Left renal pelvis (tissue), 4 donors: ENCODE measurements around the gene COL1A2. TPM values are rescaled to one million over a fixed set of nuclear protein-coding genes. Genes with fewer than 3 reads are reported as not detected.

Source experiments
- DNase-seq, 4 donors: peaks; one replicate each; pipeline ENCODE4 v3.0.0-alpha.2; 2013; ENCODE audit warnings: low read depth in 4 of 4, low spot score in 3 of 4
- polyA plus RNA-seq, 4 donors: library from polyadenylated mRNA; unstranded; fragments of 120-200 nt; gene quantifications; one replicate each; pipeline ENCODE4 v1.2.1, GENCODE V29; 2013; ENCODE audit not compliant: insufficient read length in 4 of 4

The COL1A2 gene
- polyA plus RNA-seq, 4 donors, result 609 to 6,960 (median 1,286) TPM

DNA sequence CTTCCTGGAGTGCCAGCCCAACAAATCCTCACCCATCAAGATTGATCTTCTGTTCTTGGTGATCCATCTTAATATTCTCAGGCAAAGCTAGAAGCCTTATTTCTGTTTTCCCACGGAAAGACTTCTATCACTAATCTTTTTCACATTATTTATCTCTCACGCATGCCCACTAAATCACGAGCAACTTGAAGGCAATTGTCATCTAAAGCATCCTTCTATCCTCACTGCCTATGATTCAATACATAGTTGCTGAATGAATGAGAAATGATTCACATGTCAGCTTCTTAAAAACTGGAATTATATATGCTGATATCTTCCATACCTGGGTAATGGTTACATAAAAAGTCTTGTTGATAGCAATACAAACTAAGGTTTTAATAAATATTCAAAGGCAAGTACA, 12.6 kb upstream of the COL1A2 start:
- no peak for DNase-seq

DNA sequence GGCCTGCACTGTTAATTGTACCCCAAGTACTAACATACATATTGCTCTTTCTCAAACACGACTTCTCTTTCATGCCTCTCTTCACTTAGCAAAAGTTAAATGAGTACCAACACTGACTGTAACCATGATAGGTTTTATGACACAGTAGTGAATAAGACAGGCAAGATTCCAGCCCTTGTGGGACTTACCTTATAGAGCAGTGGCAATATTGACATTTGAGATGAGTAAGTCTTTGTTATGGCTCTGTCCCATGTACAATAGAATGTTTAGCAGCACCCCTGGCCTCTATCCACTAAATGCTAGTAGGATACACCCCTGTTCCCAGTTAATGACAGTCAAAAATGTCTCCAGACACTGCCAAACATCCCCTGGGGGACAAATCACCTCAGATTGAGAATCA, 11.9 kb upstream of the COL1A2 start:
- no peak for DNase-seq

DNA sequence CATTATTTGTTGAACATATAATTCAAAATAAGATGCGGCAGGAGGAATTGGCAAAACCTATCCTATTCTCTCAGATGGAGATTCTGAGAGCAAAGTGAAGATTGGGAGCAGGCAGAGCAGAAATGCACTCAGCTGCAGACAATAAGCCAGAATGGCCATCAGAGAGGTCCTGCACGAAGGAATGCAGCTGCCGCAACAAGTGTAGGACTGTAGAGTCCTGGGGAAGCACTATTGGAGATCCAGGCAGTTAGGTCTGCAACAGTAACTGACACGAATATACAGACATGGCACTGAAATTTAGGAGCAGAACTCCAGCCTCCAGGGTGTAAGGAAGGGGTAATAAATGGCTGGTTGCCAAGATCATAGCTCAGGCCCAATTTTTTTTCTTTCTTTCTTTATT, 10.4 kb upstream of the COL1A2 start:
- no peak for DNase-seq

DNA sequence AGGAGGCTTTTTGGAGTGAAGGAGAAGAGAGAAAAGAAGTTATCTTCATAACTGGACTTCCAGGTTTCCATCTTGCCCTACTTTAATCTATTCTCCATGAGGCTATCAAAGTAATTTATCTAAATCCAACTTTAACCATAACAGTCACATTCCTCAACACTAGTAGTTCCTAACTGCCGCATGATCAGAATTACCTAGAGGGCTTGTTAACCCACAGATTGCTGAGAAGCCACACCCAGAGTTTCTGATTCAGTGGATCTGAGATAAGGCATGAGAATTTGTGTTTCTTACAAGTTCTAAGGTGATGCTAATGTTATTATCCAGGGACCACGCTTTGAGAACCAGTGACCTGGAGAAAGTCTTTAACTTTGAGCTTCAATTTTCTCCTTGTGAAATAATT, 8.3 kb upstream of the COL1A2 start:
- no peak for DNase-seq

DNA sequence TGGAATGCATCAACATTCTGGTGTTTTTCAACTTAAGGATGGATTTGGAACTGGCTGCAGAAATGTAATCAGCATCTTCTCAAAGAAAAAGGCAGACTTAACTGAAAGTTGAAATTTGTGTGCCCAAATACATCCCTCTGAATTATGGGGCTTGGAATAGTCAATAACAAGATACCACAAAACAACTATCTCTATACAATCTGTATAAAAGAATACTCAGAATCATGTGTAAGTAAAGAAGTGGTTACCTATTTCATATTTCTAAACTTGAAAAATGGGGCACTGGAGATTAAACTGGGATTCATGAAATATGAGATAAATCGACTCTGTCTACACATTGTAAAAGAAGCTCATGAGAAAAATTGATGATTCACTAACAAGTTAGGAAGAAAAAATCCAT, 6.2 kb upstream of the COL1A2 start:
- no peak for DNase-seq

DNA sequence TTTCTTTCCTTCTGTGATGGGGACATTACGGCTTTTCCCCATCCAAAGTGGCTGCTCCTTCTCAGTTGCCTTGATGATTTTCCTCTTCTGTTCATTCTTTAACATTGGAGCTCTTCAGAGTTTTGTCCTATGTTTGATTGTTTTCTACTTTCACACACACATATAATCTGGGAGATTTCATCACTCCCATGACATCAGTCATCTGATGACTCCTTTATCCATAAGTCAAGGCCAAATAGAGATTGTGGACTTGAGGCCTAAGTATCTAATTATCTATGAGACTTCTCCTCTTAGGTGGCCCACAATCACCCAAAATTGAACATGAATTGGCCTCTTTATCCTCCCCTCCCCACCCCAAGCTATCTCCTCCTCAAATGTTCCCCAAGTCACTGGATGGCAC, 5.3 kb upstream of the COL1A2 start:
- DNase-seq, result no peak

DNA sequence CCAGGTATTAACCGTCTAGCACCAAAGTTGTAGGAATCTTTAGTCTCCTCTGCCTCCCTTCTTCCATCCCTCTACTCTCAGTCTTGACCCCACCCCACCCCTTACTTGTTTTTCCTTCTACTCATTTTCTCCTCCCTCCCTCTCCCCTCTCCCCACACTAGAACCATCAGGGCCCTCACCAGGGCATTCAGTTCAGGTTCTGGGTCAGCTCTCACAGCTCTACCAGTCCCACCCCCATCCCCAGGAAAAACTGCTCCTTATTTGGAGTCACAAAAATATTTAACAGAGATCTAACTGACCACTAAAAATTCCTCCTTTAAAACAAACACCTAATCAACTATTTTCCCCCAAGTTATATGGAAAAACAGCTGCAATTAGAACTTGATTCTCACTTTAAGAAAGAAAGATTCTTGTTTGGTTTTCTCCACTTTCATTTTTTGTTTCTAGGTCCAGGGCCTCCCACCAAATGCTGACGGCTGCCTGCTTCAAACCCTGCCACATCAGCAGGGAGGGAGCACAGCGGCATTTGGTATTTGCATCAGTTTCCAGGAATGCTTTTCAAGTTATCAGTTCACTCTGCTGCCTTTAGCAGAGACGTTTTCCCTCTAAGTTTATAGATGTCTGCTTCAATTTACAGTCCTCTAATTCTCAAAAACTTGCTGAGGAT, 2.8 kb upstream of the COL1A2 start:
- no peak for DNase-seq

DNA sequence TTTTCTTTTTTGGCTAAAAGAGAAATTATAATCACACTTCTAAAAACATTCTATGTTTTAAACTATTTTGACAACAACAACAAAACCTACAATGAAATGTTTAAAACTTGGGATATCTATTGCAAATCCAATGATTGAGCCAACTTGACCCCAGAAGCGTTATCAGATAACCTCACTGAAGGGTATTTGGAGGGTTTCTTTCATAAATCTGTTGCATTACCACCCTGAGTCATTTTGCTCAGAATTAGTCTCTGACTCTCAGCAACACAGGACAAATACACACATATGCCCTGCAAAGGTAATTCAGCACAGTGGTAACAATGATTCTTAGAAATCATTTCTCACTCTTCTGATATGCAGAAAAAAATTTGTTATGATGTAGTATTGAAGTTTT, 2.3 kb upstream of the COL1A2 start:
- no peak for DNase-seq

DNA sequence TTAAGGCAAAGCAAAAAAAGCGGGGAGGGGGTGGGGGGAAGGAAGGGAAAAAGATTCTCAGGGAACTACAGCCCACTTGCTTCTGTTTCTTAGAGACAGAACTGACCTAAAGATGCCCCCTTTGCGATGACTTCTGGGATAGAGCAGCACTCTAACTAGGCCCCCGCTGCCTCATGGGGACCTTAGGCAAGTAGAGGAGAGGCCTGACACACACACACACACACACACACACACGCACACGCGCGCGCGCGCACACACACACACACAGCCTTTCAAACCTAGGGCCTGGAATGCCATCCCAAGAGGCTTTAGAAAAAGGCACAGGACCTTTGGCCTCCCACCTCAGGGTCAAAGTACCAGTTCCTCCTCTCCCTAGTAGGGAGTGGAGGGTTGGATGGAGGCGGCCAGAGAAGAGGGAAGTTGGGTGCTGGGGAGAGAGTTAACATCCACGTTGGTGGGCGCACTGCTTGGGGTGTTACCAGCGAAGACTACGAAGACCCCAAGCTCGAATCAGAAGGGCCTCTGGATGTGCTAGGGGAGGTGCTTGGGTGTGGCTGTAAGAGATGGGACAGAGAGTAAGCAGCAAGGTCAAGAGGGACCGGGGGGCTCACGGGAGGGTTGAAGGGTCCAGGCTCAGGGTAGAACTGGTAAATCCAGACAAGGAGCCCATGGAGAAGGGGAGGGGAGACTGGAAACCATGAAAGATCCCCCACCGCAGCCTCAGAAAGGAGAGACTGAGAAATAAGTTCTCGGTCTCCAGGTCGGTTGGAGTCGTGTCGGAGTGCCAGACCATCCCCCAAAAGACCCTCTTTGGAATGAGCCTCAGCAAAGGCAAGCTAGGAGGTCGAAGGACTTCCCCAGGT, 1.2 kb upstream of the COL1A2 start:
- DNase-seq, result no peak

DNA sequence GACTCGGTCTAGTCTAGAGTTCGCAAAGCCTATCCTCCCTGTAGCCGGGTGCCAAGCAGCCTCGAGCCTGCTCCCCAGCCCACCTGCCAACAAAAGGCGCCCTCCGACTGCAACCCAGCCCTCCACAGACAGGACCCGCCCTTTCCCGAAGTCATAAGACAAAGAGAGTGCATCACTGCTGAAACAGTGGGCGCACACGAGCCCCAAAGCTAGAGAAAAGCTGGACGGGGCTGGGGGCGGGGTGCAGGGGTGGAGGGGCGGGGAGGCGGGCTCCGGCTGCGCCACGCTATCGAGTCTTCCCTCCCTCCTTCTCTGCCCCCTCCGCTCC, 622 bp upstream of the COL1A2 start:
- DNase-seq, result no peak

DNA sequence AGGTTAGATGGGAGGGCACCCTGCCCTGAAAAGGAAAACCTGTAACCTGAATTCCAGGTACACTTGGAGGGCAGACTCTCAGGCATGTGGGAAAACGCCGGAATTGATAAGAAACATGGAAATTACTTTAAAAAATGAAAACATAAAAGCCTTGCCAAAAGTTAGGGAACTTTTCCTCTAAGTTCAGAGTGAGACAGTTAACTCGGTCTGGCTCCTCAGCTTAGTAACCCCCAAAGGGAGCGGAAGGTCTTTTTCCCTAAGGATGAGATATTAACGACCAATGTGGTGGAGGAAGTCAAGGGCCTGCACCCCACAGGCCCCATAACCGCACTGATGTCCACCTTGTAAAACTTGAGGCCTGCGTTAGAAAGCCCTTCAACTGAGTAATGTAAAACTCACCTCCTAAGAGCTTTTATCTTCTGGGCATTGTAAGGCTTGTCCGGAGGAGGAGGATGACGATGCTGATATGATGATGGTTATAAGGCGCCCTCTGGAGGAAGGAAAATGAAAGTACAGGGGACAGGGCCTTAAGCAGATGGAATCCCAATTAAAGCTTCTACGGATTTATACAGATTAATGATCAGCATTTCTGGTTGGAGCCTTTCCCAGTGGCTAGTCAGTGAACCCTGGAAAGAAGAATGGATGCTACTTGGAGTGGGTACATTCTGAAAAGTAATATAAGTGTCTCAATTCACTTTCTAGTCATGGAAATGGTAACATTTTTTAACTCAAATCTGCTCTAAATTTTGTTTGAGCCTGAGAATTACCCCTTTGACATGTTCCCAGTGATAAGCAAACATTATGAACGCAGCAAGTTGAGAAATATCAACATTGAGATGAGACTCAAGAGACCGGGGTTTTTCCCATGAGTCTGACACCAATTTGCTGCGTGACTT, 694 bp downstream of the COL1A2 start:
- DNase-seq, result peak in 1 of 4 donors; percentile 78

DNA sequence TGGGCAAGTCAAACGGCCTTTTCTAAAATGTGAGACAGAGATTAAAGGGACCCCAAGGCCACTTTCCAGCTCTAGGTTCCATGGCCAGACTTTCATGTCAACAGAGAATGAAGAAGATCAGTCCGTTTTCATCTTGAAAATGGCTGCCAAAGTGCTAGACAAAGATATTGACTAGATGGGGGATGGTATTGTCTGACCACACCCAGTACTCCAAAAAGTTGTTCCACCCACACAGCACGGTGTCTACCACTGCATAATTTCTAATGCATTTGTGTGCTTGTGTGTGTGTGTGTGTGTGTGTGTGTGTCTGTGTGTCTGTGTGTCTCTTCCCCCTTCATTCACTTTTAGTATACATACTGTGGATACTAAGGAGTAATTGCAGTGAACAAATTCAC, 1.3 kb downstream of the COL1A2 start:
- DNase-seq, result no peak

DNA sequence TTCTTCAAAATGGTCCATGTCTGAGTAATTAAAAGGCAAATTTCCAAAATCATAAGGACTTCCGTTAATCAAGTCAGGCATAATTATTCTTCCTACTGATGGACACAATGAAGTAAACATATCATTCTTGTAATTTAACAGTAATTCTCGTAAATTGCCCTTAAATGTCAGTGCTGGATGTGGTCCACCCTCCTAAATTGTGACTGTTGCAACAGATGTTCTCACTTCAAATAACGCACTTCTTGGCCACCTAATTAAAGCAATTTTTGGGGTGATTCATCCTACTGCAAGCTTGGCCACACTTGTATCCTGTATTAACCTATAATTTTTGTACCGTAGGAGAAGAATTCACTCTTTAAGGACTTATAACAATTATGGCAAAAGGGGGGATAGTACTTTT, 1.9 kb downstream of the COL1A2 start:
- DNase-seq, result no peak

DNA sequence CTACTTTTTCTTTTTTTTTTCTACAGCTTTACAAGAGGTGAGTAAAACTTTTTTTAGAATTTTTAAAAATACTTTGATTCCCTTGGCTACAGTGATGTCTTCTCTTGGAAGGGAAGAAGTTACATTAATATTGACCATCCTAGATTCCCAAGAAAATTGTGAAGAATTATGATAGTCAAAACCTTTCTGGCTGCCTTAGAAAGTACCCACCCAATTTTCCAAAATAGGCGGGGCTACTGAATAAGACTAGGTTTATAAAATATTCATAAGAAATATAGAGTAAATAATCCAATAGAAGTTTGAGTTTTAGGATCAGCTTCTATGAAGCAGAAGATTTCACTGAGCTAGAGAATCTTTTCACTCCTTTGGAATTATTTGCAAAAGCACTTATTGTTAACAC, 3.0 kb downstream of the COL1A2 start:
- no peak for DNase-seq

DNA sequence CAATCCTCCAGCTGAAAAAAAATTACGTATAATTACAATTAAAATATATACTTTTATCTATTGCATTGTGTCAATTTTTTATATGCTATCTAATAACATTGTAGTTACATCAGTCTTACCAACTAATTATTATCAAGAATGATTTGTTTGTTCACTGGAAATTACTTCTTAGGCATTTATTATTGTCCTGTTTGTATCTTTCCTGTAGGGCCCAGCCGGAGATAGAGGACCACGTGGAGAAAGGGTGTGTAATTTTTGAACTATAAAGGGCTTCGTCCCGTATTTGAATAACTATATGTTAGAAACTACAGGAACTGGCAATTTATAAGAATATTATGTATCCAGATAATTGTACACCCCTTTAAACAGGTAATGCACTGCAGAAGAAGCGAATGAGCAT, 4.1 kb downstream of the COL1A2 start:
- DNase-seq, result no peak

DNA sequence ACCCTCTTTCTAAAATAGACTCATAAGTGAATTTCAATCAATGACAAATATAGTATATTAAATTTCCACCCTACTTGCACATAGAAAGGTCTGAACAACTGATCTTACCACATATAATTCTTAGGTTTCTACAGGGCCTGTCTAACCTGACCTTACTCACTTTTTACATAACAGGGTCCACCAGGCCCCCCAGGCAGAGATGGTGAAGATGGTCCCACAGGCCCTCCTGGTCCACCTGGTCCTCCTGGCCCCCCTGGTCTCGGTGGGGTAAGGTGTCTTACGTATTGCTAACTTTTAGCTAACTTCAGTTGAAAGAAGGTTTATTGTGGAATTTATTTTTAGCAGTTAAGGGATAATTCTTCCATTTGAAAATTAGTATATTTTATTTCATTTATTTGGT, 5.3 kb downstream of the COL1A2 start:
- DNase-seq, result no peak

DNA sequence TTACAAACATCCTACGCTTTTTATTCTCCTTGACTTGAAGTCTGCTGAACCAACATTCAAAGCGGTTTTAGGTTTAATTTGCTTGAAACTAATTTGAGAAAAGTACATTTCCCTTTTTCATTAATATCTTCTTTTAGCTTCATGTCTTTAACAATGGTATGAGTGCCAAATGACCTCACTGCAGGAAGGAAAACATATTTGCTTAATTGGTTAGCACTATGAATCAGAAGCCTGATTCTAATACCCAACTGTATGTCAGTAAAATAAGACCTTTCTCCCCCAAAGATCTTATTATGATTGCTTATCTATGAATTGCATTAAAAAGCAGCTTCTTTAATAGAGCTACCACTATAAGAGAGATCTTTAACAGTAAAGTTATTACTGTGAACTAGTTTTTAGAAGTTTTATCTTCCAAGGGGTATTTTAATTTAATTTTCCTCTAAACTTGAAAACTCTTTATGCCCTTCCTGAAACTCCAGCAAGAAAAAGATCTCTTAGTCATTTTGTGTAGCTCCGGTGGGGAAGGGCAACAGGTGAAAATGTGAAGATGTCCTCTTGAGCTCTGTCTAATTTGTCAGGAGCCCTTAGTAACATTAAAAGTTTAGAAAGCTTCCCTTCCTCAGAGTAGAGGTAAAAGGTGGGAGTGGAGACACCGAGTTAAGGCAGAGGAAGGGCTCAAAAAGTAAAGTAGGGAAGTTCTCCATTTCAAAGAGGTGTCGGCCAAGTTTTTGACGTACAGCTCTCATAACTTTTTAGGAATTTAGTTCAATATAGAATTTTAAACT, 6.1 kb downstream of the COL1A2 start:
- no peak for DNase-seq

DNA sequence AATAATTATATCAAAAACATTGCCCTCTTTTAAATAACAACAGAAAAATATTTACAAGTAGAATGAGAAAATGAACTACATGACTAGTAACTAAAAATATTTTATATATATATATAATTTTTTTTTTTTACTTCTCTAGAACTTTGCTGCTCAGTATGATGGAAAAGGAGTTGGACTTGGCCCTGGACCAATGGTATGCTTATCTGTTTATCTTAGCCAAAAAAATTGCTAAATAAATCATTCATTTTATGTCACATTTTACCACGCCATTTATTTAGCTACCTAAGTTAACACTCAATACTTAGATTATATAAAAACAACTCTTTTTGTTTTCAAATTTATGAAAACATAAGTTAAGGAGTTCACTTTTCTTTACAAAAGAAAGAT, 6.7 kb downstream of the COL1A2 start:
- no peak for DNase-seq

DNA sequence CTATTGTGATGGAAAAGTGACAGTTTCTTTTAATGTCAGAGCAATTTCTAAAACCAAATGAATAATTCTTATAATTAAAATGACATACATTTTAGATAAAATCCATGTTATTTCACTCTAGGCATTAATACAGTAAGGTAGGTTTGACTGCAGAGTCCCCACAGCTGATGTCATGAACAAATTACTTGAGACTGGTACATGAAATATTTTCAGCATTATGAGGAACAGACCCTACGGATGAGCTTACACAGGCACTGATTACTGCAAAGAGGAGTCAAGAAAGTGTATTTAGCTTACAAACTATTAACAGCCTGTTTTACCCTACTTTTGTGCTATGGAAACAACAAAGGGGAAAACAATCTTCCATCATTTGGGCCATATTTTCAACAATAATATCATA, 8.9 kb downstream of the COL1A2 start:
- no peak for DNase-seq

DNA sequence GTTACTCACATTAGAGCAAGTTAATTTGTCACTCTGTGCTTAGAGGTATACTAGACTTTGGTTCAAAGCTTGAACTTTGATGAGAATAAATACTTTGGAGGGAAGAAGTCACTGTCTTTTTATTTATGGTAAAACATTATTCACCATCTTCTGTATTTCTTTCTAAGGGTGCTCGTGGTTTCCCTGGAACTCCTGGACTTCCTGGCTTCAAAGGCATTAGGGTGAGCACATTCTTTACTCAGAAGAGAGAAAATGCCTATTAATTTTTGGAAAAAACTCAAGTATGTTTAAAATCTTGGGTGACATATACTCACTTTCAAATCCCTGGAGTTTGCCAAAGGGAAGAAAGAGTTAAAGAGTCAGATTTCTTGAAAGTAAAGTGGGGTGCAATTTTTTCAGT, 10.8 kb downstream of the COL1A2 start:
- no peak for DNase-seq

DNA sequence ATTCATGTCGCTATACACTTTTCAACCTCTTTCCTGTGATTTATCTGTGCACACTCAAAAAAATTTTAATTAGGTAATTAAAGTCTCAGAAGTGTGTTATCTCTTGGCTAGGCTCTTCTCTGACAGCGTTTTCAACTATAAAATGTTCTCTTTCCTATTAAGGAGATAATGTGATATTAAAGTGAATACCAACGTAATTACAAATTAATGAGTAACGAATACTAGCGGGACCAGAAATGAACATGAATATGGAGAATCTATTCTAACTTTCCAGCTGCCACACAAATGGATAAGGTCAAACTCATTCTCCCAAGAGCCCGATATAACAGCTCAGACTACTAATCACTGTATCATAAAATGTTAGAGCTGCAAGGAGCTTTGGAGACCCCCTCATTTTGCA, 12.0 kb downstream of the COL1A2 start:
- DNase-seq, result no peak
